Fibroblast of mammary gland (primary cell): Measurements from ENCODE around the gene UBAC2.

Source experiments
- DNase-seq: peaks from one replicate; pipeline ENCODE4 v3.0.0-alpha.2; 2010; ENCODE audit warnings: low read depth
- H3K4me3 ChIP-seq: 2 replicates; pipeline ENCODE4 v1.5.1; 2011; ENCODE audit warnings: low read depth, mild to moderate bottlenecking, low read length, moderate library complexity; ENCODE audit not compliant: control insufficient read depth
- TF ChIP-seq, protein P1 (sequence below): conservative IDR thresholded peaks from 2 replicates; pipeline ENCODE4 v1.5.1; 2011; ENCODE audit warnings: low read depth, low read length, inconsistent platforms; ENCODE audit not compliant: control insufficient read depth, insufficient read depth

UBAC2 gene

DNA sequence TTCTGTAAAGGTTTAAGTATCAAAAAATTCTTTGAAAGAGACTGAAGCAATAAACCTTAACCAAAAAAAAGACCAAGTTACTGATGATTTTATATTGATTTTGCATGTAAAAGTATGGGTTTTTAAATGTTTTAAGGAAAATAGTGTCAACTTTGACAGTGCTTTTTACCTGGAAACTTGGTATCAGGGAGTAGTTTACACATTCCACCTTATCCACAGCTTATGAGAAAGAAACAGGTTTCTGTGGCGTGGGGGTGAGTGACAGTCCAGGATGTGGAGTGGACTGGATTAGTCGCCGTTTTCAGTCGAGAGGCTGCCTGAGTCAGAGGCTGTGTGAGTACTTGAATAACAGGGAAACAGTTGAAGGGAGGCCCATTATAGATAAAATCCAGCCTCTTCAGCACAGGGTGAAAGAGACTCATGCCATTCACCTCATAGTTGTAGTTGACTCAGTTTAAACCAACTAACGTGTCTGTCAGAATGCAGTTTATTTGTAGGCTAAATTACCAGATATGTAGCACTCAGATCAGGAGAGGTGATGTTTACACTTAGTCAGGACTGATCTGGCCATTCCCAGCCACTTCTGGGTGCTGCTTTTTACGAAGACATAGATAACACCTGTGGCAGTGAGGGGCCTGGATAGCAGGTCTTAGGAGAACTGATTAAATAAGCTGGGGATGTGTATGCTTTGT lies 107.1 kb downstream of the UBAC2 start:
- DNase-seq = peak; percentile 83
- H3K4me3 ChIP-seq = no peak overlapping the region
- TF ChIP-seq, protein P1, sequence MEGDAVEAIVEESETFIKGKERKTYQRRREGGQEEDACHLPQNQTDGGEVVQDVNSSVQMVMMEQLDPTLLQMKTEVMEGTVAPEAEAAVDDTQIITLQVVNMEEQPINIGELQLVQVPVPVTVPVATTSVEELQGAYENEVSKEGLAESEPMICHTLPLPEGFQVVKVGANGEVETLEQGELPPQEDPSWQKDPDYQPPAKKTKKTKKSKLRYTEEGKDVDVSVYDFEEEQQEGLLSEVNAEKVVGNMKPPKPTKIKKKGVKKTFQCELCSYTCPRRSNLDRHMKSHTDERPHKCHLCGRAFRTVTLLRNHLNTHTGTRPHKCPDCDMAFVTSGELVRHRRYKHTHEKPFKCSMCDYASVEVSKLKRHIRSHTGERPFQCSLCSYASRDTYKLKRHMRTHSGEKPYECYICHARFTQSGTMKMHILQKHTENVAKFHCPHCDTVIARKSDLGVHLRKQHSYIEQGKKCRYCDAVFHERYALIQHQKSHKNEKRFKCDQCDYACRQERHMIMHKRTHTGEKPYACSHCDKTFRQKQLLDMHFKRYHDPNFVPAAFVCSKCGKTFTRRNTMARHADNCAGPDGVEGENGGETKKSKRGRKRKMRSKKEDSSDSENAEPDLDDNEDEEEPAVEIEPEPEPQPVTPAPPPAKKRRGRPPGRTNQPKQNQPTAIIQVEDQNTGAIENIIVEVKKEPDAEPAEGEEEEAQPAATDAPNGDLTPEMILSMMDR = no peak

DNA sequence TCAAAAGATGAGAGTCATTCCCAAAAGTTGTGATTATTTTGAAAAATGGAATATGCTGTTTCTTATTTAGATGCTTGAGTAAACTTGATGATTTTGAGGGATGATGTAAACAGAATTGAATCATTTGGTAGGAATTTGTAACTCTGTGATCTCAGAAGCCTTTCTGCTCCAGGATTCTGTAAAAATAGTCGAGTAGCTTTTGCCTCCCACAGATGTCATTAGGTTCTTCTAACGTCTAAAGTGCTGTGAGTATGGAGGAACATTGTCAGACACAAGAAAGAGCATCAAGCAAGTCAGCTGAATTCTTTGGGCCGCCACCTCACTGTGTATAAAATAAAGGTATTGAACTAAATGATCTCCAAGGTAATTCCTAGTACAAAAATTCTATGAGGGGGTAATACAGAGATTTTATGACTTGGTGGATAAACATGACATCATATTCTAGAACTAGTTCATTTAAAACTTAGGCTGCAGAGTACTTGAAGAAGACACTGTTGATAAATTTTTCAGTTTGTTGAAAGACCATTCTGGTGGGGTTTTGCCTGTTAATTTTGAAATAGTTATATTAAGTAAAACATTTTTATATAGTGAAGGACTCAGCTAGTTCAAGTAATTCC lies 107.9 kb downstream of the UBAC2 start:
- H3K4me3 ChIP-seq = no peak overlapping the region
- TF ChIP-seq, protein P1 = no peak
- DNase-seq = peak; percentile 87

DNA sequence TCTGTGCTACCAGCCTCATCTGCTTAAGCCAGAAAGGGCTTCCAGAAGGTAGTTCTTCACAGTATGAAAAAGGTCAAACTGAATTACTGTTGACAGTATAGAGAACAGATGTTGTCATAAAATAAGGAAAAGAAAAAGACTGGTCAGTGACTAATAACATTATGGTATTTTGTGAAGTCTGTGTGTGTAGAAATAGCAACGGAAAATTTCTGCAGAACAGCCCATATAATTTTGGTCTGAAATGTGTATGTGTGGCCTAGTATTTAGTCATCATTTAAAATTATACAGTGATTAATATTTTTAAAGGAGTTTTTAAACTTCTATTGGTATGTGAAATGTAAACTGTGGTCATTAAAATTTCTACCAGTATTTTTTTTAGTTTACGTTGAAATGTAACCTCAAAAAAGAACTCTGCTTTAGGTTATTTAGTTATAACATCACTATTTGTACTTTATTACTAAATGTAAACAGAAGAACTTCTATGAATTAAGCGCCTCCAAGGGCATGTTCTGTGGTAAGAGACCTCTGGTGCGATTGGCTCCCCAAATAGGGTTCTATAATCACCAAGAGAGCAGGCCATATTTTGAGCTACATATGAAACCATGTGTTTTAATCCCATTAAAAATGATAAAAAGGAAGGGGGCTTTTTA lies 109.9 kb downstream of the UBAC2 start:
- peak; percentile 93 for DNase-seq
- TF ChIP-seq, protein P1 = no peak

DNA sequence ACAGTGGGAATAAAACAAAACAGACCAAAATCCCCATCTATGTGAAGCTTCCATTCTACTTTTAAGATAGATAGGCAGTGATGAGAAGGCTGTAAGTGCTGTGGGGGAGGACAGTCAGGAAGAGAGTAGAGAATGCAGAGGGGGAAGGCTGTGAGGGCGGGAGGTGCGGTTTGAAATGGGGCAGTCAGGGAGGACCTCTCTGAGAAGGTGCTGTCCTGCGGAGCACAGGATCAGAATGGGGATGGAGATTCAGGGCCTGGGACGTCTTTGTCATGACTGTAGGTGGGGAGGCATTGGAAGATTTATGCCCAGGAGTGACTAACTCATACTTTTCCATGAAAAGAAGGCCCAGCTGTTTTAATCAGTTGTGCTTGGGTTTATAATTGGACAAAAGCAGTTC lies 110.5 kb downstream of the UBAC2 start:
- DNase-seq = peak; percentile 78
- TF ChIP-seq, protein P1 = no peak
- no peak overlapping the region for H3K4me3 ChIP-seq

More for the DNA sequence above, 109.9 kb downstream of the UBAC2 start:
- no peak overlapping the region for H3K4me3 ChIP-seq

DNA sequence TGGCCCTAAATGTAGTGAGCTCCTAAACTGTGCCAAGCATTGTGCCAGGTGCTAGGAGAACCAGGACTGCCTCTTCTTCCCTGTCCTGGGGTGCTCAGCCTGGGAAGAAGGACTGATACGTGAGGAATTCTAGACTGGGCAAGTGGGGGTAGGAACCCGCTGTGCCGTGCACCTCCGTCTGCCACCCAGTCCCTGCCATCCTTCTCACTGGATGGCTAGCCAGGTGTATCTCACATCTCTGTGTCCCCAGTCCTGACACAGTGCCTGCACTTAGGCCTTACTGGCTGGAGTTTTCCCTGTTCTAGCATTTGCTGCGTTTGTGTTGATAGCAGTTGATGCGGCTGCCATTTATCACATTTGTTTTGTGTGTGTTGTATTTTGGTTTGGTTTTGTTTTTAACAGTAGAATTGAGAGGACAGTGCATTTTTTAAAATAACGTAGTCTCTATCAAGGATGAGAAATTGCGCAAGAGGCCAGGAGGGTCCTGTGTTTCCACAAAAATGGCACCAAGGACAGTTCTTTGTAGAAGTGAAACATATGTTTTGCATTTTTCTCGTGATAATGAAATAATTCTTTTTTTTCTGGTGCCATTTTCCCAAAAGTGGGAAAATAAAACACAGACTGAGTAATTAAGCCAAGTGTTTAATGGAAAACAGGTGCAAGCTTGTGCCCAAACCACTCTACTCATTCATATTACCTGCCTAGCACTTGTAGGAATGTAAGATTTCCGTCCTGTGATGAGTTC lies 111.3 kb downstream of the UBAC2 start:
- DNase-seq = peak; percentile 59
- H3K4me3 ChIP-seq = no peak overlapping the region
- TF ChIP-seq, protein P1 = no peak

DNA sequence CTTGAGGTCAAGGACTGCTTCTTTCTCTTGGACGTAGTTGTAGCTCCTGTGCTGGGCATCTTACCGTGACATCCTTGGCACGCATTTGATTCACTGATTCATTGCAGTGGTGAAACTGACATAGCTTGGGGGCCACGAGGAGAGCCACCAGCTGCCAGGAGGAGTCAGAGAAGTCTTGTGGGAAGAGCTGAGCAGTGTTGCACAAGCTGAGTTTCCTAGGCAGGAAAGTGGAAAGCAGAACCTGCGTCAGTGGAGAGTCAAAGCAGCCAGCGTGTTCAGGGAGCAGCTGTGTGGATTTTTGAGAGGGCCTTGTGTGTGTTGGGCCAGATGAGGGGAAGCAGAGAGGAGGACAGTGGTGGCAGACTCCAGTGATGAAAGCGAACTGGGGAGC lies 111.8 kb downstream of the UBAC2 start:
- H3K4me3 ChIP-seq = no peak overlapping the region
- TF ChIP-seq, protein P1 = no peak
- peak; percentile 100 for DNase-seq
